ENCODE data around the gene SORL1-AS1.

Gene SORL1-AS1

GRCh38 chr11:121406291-121406690 is 46.5 kb downstream of the SORL1-AS1 start:
- TF ChIP-seq CTCF (IDR thresholded peaks at IDR 0.05) = no peak
- TF ChIP-seq POLR2A (IDR thresholded peaks at IDR 0.05) = no peak
- intact Hi-C loops (cut with DNase I; ENCODE audit: low total_unique reads) = no loop called here

DNA sequence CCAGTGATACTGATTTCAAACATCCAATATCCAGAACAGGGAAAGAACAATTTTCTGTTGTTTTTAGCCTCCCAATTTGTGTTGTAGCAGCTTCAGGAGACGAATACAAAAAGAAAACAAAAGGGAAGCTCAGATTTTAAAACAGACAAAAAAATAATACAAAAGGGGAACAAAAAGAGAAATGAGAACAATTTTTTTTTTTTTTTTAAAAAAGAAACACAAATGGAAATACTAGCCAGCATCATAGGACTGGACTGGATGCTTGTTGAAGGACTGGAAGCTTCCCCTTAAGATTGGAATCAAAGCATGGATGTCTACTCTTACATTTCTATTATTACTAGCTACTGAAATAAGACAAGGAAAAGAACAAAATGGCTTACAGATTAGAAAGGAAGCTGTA is 47.1 kb downstream of the SORL1-AS1 start:
- TF ChIP-seq POLR2A (IDR thresholded peaks at IDR 0.05) (no peak), CTCF (IDR thresholded peaks at IDR 0.05) (no peak)
- no peak for DNase-seq
- Histone ChIP-seq H3K36me3 (no peaks in the 10 kb centered on the region), H3K4me1 (no peaks in the 10 kb centered on the region), H3K4me3 (no peak overlapping the region), H3K27me3 (peaks cover 0 to 4% of the 10 kb centered on the region in 2 donors), H3K27ac (no peak overlapping the region), H3K9me3 (no peaks in the 10 kb centered on the region)
- intact Hi-C loops (cut with DNase I; ENCODE audit: low total_unique reads) = no loop called here

More at GRCh38 chr11:121406291-121406690, 46.5 kb downstream of the SORL1-AS1 start:
- Histone ChIP-seq H3K27me3 (peaks cover 0 to 4% of the 10 kb centered on the region in 2 donors), H3K4me1 (no peaks in the 10 kb centered on the region), H3K36me3 (no peaks in the 10 kb centered on the region), H3K9me3 (no peaks in the 10 kb centered on the region), H3K27ac (no peak overlapping the region), H3K4me3 (no peak overlapping the region)
- no peak for DNase-seq

DNA sequence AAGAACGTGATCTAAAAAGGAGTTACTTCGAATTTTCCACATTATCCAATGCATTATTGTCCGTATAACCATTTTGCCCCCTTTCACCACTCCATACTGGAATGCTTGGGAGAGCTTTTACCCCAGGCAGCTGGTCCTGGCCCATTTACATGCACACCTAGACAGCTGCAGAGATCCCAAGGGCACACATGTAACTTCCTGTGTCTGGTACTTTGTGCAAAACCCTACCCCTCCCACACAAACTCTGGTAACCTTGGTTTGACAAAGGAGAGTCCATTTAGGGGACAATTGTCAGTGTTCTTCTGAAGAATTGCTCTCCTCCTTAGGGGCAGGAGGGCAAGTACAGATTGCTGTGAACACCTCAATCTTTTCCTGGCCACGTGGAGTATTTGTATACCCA is 58.0 kb downstream of the SORL1-AS1 start:
- Histone ChIP-seq H3K4me1 (no peaks in the 10 kb centered on the region), H3K27ac (no peak overlapping the region), H3K9me3 (no peaks in the 10 kb centered on the region), H3K36me3 (no peaks in the 10 kb centered on the region), H3K27me3 (no peaks in the 10 kb centered on the region), H3K4me3 (no peak overlapping the region)
- intact Hi-C loops (cut with DNase I; ENCODE audit: low total_unique reads) = no loop called here
- TF ChIP-seq POLR2A (IDR thresholded peaks at IDR 0.05) (no peak), CTCF (IDR thresholded peaks at IDR 0.05) (no peak)
- DNase-seq = no peak

DNA sequence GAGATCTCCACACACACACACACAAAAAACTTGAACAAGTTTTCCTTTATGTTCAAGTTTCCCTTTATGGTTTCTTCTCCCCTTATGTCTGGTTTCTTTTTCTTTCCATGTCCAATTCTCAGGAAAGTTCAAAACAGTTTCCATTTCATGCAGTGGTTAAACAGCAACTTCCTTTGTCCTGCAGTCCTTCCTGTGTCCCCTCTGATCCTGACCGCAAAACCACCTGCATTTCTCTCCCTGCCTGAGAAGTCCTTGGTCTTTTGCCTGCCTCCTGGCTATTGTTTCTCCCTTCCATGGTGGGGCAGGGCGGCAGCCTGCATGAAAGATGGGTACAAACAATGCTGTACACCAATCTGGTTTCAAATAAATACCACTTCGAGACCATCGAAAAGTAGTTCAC is 58.9 kb downstream of the SORL1-AS1 start:
- Histone ChIP-seq H3K9me3 (no peaks in the 10 kb centered on the region), H3K27me3 (no peaks in the 10 kb centered on the region), H3K36me3 (no peaks in the 10 kb centered on the region), H3K4me3 (no peak overlapping the region), H3K27ac (no peak overlapping the region), H3K4me1 (no peaks in the 10 kb centered on the region)
- no peak for DNase-seq
- intact Hi-C loops (cut with DNase I; ENCODE audit: low total_unique reads) = no loop called here
- TF ChIP-seq POLR2A (IDR thresholded peaks at IDR 0.05) = no peak
- TF ChIP-seq CTCF (IDR thresholded peaks at IDR 0.05) = no peak

DNA sequence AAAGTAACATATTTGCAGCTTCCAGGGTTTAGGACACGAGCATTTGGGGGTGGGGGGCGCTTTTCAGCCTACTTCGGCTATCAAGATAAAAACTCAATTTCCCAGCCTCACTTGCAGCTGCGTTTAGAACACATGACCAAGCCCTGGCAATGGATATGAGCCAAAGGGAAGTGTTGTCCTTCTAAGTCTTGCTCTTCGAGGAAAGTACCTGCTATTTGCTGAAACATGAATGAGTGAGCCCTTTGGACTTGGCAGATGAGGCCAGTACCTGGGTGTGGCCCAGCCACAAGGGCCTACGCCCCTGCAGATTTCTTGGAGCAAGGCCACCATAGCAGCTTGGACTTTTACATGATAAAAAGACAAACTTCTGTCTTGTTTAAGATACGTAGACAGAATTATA is 60.9 kb downstream of the SORL1-AS1 start:
- intact Hi-C loops (cut with DNase I; ENCODE audit: low total_unique reads) = no loop called here
- Histone ChIP-seq H3K36me3 (no peaks in the 10 kb centered on the region), H3K9me3 (no peaks in the 10 kb centered on the region), H3K27me3 (no peaks in the 10 kb centered on the region), H3K4me1 (no peaks in the 10 kb centered on the region), H3K27ac (no peak overlapping the region), H3K4me3 (no peak overlapping the region)
- DNase-seq = no peak
- TF ChIP-seq POLR2A (IDR thresholded peaks at IDR 0.05) = no peak
- no peak for TF ChIP-seq CTCF (IDR thresholded peaks at IDR 0.05)

Measured in uterus (tissue), 3 donors.